VCaP (cell line): ENCODE data around the gene RPF1.
A peak's percentile ranks its signal among the peaks of the same experiment; 100 is the strongest.

Experiments
- H3K27ac ChIP-seq: fragments of 450-650 bp; 2 replicates; pipeline ENCODE4 v1.5.1; 2017
- TF ChIP-seq, protein P1 (sequence below): fragments of 450-650 bp; conservative IDR thresholded peaks from 2 replicates; pipeline ENCODE4 v1.5.1; 2017; ENCODE audit warnings: mild to moderate bottlenecking, moderate library complexity

Gene RPF1, protein sequence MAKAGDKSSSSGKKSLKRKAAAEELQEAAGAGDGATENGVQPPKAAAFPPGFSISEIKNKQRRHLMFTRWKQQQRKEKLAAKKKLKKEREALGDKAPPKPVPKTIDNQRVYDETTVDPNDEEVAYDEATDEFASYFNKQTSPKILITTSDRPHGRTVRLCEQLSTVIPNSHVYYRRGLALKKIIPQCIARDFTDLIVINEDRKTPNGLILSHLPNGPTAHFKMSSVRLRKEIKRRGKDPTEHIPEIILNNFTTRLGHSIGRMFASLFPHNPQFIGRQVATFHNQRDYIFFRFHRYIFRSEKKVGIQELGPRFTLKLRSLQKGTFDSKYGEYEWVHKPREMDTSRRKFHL

DNA sequence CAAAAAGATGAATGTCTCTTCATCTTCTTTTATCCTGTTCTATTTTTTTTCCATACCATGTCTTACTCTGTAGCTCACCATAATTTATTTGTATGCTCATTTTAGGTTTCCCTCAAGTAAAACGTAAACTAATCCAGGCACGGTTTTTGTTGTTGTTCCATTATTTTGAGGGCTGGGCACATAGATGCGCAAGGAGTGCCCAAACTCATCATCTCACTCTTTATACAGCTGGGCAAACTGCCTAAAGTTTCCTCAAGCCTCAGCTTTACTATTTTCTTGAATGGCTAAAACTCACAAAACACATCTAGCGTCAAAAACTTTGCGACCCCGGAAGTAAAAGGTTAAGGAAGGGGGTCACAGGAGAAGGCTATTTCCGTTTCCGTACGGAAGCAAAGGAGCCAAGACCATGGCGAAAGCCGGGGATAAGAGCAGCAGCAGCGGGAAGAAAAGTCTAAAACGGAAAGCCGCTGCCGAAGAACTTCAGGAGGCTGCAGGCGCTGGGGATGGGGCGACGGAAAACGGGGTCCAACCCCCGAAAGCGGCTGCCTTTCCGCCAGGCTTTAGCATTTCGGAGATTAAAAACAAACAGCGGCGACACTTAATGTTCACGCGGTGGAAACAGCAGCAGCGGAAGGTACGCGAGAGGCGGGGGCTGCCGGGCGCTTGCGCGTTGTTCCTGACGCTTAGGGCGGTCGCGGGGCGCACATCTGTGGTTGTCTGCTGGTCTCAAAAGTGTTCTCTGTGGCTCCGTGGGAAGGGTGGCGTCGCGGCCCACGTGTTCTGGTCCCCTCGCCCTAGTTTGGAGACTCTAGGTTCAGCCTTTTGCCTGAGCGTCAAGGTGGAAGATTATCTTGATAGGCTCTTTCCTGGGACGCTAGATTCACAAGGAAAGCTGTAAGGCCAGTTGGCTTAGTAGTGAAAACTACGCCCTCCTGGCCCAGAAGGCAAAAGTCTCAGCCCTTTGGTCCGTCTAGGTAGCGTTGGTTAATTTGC, at the start of gene RPF1:
RPF1 (plus strand) TSS at position 391 of the 993 bp plus-strand sequence; CDS start at position 407, 16 bp downstream.
- TF ChIP-seq, protein P1, sequence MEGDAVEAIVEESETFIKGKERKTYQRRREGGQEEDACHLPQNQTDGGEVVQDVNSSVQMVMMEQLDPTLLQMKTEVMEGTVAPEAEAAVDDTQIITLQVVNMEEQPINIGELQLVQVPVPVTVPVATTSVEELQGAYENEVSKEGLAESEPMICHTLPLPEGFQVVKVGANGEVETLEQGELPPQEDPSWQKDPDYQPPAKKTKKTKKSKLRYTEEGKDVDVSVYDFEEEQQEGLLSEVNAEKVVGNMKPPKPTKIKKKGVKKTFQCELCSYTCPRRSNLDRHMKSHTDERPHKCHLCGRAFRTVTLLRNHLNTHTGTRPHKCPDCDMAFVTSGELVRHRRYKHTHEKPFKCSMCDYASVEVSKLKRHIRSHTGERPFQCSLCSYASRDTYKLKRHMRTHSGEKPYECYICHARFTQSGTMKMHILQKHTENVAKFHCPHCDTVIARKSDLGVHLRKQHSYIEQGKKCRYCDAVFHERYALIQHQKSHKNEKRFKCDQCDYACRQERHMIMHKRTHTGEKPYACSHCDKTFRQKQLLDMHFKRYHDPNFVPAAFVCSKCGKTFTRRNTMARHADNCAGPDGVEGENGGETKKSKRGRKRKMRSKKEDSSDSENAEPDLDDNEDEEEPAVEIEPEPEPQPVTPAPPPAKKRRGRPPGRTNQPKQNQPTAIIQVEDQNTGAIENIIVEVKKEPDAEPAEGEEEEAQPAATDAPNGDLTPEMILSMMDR, result no peak
- peak within 1 kb of the TSS; percentile 84 for H3K27ac ChIP-seq

DNA sequence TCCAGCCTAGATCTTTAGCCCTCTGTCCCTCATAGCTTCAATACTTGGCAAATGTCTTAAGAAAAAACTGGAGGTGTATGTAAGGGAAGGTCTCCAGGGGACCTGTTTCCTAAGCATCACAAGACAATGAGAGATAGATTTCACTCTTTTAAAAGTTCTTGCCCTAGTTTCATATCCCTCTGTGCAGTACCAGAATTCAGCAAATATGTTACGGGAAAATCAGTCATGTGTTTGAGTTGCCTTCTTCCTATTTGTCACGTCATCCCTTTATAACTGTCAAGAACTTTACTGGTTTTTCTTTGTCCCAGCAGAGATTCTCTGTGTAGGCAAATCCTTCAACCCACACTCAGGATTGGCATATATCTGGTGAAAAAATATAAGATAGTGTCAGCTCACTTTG, 48.5 kb upstream of the RPF1 start:
- TF ChIP-seq, protein P1, result no peak
- H3K27ac ChIP-seq, result no peak overlapping the region; the same call in 1 of the 2 replicates

DNA sequence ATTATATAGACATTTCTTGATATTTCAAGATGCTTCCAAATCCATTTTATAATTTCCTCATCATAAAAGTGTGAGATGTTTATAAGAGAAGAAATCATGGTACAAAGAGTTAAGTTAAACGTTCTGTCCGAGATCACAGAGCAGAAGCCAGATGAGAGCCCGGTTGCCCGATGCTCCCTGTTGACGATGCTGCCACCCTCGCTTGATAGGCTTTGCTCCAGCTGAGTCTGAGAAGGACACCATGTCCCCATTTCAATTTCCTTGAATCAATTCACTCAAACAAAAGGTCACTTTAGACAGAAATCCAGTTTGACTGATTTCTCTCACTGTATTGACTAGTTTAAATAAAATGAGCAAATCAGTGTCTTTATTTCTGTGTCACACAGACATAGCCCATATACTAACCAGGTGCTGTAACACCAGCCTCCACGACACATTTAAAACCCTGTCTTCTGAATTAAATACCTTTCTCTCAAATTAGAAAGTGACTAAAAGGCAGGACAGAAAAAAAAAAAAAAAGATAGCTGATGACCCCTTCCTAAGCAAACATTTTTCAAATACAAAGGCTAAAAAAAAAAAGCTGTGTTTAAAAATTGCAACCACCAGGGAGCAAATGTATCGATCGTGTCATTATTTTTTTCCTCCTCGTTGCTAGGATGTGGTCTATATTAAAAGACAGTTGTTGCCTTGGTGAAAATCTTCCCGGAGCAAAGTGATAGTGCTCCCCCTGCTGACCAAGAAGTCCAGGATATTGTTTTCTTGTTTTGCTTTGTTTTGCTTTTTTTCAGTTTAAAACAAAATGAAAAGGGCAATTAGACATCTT, 45.6 kb upstream of the RPF1 start:
- TF ChIP-seq, protein P1, result peak; percentile 88
- H3K27ac ChIP-seq, result peak overlapping the region; percentile 93

DNA sequence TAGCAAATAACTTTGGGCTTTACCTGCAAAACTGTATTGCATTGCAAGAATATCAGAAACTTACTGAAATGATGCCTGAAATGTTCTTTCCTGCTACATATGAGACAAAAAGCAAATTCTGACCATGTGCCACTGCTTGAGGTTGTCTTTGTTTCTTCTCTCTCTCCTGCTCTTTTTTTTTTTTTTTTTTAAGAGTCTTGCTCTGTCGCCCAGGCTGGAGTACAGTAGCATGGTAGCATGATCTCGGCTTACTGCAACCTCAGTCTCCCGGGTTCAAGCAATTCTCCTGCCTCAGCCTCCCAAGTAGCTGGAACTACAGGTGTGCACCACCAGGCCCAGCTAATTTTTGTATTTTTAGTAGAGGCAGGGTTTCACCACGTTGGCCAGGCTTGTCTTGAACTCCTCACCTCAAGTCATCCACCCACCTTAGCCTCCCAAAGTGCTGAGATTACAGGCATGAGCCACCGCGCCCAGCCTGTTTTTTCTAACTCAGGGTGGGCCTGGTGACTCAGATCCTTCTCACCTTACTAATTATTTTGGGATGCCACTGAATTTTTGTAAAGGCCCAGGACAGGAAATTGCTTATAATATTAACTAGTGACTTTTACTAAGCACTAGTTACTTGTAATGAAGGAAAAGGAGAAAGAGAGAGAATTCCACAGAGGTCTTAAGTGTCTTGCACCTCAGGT, 44.8 kb upstream of the RPF1 start:
- TF ChIP-seq, protein P1, result peak; percentile 35
- H3K27ac ChIP-seq, result peak overlapping the region; percentile 93

DNA sequence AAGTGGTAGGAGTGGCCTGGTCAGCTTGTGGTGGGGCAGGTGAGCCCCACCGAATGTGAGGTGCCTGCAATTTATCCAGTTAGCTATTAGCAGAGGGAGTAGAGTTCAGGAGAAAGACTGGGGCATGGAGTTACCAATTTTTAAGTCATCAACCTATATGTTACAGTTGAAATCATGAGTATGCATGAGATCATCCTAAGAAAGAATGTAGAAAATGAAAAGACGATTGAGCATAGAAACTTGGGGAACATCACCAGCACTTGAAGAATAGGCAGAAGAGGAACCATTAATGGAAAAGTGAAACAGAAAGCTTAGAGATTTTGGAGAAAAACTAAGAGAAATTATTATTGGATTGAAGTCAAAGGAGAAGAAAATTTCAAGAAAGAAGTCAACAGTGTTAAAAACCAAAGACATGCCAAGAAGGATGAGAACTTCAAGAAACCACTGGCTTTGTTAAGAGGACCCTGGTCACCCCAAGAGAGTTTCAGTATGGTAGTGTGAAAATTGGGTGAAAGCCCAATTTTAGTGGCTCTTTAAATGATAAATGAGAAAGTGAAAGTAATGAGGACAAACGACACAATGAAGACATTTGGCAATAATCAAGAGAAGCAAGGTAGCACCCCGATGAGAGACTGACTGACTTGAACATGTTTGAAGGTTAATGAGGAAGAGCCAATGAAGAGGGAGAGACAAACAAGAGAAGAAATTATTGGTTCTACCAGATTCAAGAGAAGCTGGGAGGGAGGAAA, 44.1 kb upstream of the RPF1 start:
- TF ChIP-seq, protein P1, result no peak
- peak overlapping the region; percentile 93 for H3K27ac ChIP-seq

DNA sequence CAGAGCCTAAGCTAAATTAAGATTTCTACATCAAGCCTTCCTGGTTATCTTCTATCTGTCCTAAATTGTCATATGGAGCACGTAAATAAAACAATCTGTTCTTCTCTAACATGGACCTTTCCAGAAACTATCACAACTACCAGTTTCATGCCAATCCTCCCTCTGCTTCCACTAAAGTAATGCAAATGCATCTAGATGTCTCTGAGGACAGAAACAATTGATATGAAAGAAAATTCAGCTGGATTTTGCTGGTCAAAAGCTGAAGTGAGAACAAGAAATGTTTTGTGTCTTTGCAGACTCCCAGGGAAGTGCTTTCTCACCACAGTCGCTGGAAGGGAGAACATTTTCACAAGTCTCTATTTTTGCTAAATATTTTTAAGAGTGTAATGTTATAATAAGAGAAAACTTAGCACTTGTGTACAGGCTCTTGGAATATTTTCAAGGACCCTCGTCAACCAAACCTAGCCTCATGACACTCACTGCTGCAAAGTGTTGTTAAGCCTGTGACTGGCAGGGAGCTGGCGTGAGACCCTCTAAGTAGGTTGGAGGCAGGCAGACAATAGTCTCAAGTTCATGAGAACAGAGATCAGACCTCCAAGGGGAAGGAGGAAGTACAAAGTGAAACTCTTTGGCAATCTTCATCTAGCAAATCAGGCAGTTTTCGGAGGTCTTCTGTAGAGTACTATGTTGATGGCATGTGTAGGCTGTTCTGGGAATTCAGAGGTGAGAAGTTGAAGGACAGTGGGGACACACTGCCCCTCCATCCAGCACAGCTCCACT, 42.0 kb upstream of the RPF1 start:
- TF ChIP-seq, protein P1, result no peak
- H3K27ac ChIP-seq, result no peak overlapping the region
